Activated T-helper 1 cell treated with anti-CD3 and anti-CD28 coated beads, Interleukin-12 subunit alpha, Interleukin-12 subunit beta, Interleukin-2, Interleukin-4 antibody, amounts not matched to agents 30 ng/mL and 10 ng/mL and 1 ng/mL, durations not matched to agents 14 hours and 24 hours and 36 hours (primary cell): ENCODE data around the gene KIF1A. TPM values are rescaled to one million over a fixed set of nuclear protein-coding genes. Genes with fewer than 3 reads are reported as not detected.
"Not testable (repeated sequence)": the region's sequence is repeated elsewhere in the genome, so short reads cannot be mapped to it uniquely, and the experiment has no call there.

Source experiments
- DNase-seq: peaks from one replicate; pipeline ENCODE4 v3.0.0; 2021; ENCODE audit warnings: low spot score
- H3K27ac Mint-ChIP-seq: one replicate; pipeline ENCODE4 v1.8.0; 2021; ENCODE audit warnings: mild to moderate bottlenecking, mixed read lengths
- H3K27me3 Mint-ChIP-seq: one replicate; pipeline ENCODE4 v1.8.0; 2022; ENCODE audit warnings: mild to moderate bottlenecking, moderate library complexity, mixed read lengths; ENCODE audit not compliant: insufficient read depth
- H3K36me3 Mint-ChIP-seq: one replicate; pipeline ENCODE4 v1.8.0; 2021; ENCODE audit warnings: low read depth, mixed read lengths
- H3K4me1 Mint-ChIP-seq: one replicate; pipeline ENCODE4 v1.8.0; 2021; ENCODE audit warnings: low read depth, mixed read lengths
- H3K4me3 Mint-ChIP-seq: one replicate; pipeline ENCODE4 v1.8.0; 2021; ENCODE audit warnings: mild to moderate bottlenecking, moderate library complexity, mixed read lengths
- H3K9me3 Mint-ChIP-seq: one replicate; pipeline ENCODE4 v1.8.0; 2021; ENCODE audit warnings: mixed read lengths
- intact Hi-C: fragments of 100-400 bp; cut with micrococcal nuclease; formaldehyde crosslinking; loops from one replicate; pipeline ENCODE4 v1.15.1; 2024
- total RNA-seq: library from RNA; stranded (reverse); gene quantifications from 2 replicates; pipeline ENCODE4 v1.2.3, GENCODE V29; 2022

Gene KIF1A
- total RNA-seq, 1 donor from 2014 or later = 0.83 TPM

- no peak for DNase-seq
- intact Hi-C loops = loop anchor here (5.0 kb wide), 2 partner anchors 365 to 880 kb away; partner anchors contain the start of gene D2HGDH
- Mint-ChIP-seq H3K27ac (no peak overlapping the region), H3K36me3 (no peaks in the 10 kb centered on the region), H3K4me1 (no peaks in the 10 kb centered on the region), H3K27me3 (no peaks in the 10 kb centered on the region), H3K4me3 (no peak overlapping the region), H3K9me3 (peaks cover 13% of the 10 kb centered on the region)
These were observed 32.8 kb upstream of the KIF1A start for GRCh38 chr2:240852671-240853314.

GRCh38 chr2:240851078-240851991 is 31.3 kb upstream of the KIF1A start:
- Mint-ChIP-seq H3K4me3 (no peak overlapping the region), H3K36me3 (no peaks in the 10 kb centered on the region), H3K27me3 (no peaks in the 10 kb centered on the region), H3K27ac (no peak overlapping the region), H3K9me3 (peaks cover 18% of the 10 kb centered on the region), H3K4me1 (no peaks in the 10 kb centered on the region)
- intact Hi-C loops = loop anchor here (5.0 kb wide), 2 partner anchors 366 to 881 kb away; partner anchors contain the start of gene D2HGDH
- peak; percentile 65 for DNase-seq

- no peak for DNase-seq
- no peaks in the 10 kb centered on the region for H3K36me3 Mint-ChIP-seq
- intact Hi-C loops = loop anchor here (5.0 kb wide), 2 partner anchors 367 to 882 kb away; partner anchors contain the start of gene D2HGDH
- no peaks in the 10 kb centered on the region for H3K4me1 Mint-ChIP-seq
- no peaks in the 10 kb centered on the region for H3K27me3 Mint-ChIP-seq
- H3K9me3 Mint-ChIP-seq = peaks cover 23% of the 10 kb centered on the region
- H3K27ac Mint-ChIP-seq = no peak overlapping the region
- no peak overlapping the region for H3K4me3 Mint-ChIP-seq
These were observed 30.7 kb upstream of the KIF1A start for GRCh38 chr2:240850756-240851077.

- Mint-ChIP-seq H3K27ac (no peak overlapping the region), H3K9me3 (peaks cover 25% of the 10 kb centered on the region), H3K4me1 (no peaks in the 10 kb centered on the region), H3K4me3 (no peak overlapping the region), H3K27me3 (no peaks in the 10 kb centered on the region), H3K36me3 (no peaks in the 10 kb centered on the region)
- DNase-seq = no peak
- intact Hi-C loops = loop anchor here (5.0 kb wide), 2 partner anchors 367 to 882 kb away; partner anchors contain the start of gene D2HGDH
These were observed 30.0 kb upstream of the KIF1A start for GRCh38 chr2:240850026-240850425.

GRCh38 chr2:240848900-240849680 is 29.1 kb upstream of the KIF1A start:
- Mint-ChIP-seq H3K4me1 (no peaks in the 10 kb centered on the region), H3K27me3 (peaks cover under 1% of the 10 kb centered on the region), H3K27ac (no peak overlapping the region), H3K36me3 (no peaks in the 10 kb centered on the region), H3K9me3 (peaks cover 24% of the 10 kb centered on the region), H3K4me3 (no peak overlapping the region)
- intact Hi-C loops = no loop called here
- DNase-seq = no peak

GRCh38 chr2:240847817-240848216 is 27.8 kb upstream of the KIF1A start:
- no peaks in the 10 kb centered on the region for H3K36me3 Mint-ChIP-seq
- no peak overlapping the region for H3K4me3 Mint-ChIP-seq
- no peak for DNase-seq
- intact Hi-C loops = no loop called here
- no peak overlapping the region for H3K27ac Mint-ChIP-seq
- peaks cover 25% of the 10 kb centered on the region for H3K9me3 Mint-ChIP-seq
- H3K4me1 Mint-ChIP-seq = no peaks in the 10 kb centered on the region
- peaks cover 3% of the 10 kb centered on the region for H3K27me3 Mint-ChIP-seq

GRCh38 chr2:240846873-240847595 is 27.0 kb upstream of the KIF1A start:
- Mint-ChIP-seq H3K9me3 (peaks cover 25% of the 10 kb centered on the region), H3K27me3 (peaks cover 3% of the 10 kb centered on the region), H3K4me1 (no peaks in the 10 kb centered on the region), H3K36me3 (no peaks in the 10 kb centered on the region), H3K27ac (no peak overlapping the region), H3K4me3 (no peak overlapping the region)
- intact Hi-C loops = no loop called here
- DNase-seq = no peak

- H3K4me3 Mint-ChIP-seq, DNase-seq, H3K27ac Mint-ChIP-seq, H3K36me3 Mint-ChIP-seq, H3K27me3 Mint-ChIP-seq, H3K4me1 Mint-ChIP-seq, intact Hi-C loops: not testable (repeated sequence)
- peaks cover 25% of the 10 kb centered on the region for H3K9me3 Mint-ChIP-seq
These were observed 26.3 kb upstream of the KIF1A start for GRCh38 chr2:240846309-240846708.

GRCh38 chr2:240840435-240841060 is 20.5 kb upstream of the KIF1A start:
- H3K27ac Mint-ChIP-seq = no peak overlapping the region
- DNase-seq = no peak
- H3K4me3 Mint-ChIP-seq = no peak overlapping the region
- H3K27me3 Mint-ChIP-seq = peaks cover 8% of the 10 kb centered on the region
- H3K36me3 Mint-ChIP-seq = no peaks in the 10 kb centered on the region
- H3K9me3 Mint-ChIP-seq = peaks cover 14% of the 10 kb centered on the region
- no peaks in the 10 kb centered on the region for H3K4me1 Mint-ChIP-seq
- intact Hi-C loops = loop anchor here (1.0 kb wide), 1 partner anchor 326 kb away; no protein-coding TSS in a partner anchor

- Mint-ChIP-seq H3K36me3 (no peaks in the 10 kb centered on the region), H3K4me3 (no peak overlapping the region), H3K4me1 (no peaks in the 10 kb centered on the region), H3K9me3 (peaks cover 6% of the 10 kb centered on the region), H3K27me3 (peaks cover 8% of the 10 kb centered on the region), H3K27ac (no peak overlapping the region)
- intact Hi-C loops = loop anchor here (1.0 kb wide), 1 partner anchor 325 kb away; no protein-coding TSS in a partner anchor
- no peak for DNase-seq
These were observed 19.4 kb upstream of the KIF1A start for GRCh38 chr2:240839152-240840143.

- Mint-ChIP-seq H3K27ac (no peak overlapping the region), H3K4me1 (no peaks in the 10 kb centered on the region), H3K27me3 (peaks cover 5% of the 10 kb centered on the region), H3K4me3 (no peak overlapping the region), H3K9me3 (no peaks in the 10 kb centered on the region), H3K36me3 (no peaks in the 10 kb centered on the region)
- DNase-seq = no peak
- intact Hi-C loops = no loop called here
These were observed 17.6 kb upstream of the KIF1A start for GRCh38 chr2:240837621-240838020.
